HG02840 (cell line): ENCODE measurements around the gene DZIP1L.
"Not testable (repeated sequence)": the region's sequence is repeated elsewhere in the genome, so short reads cannot be mapped to it uniquely, and the experiment has no call there.

Experiments used
- ATAC-seq: cut with Tn5 transposase; IDR thresholded peaks from one replicate; pipeline ENCODE4 v1.9.1; 2021; ENCODE audit warnings: mild to moderate bottlenecking, moderate library complexity, moderate number of reproducible peaks; ENCODE audit not compliant: unreplicated experiment, low FRiP score

Gene DZIP1L

GRCh38 chr3:138118612-138119422 lies 3.4 kb upstream of the DZIP1L start:
- no peak for ATAC-seq

- no peak for ATAC-seq
These were observed 933 bp downstream of the DZIP1L start for GRCh38 chr3:138114431-138114918.

- ATAC-seq: no peak
These were observed 2.1 kb downstream of the DZIP1L start for GRCh38 chr3:138113326-138113725.

GRCh38 chr3:138112362-138112761 lies 3.0 kb downstream of the DZIP1L start:
- ATAC-seq: no peak

GRCh38 chr3:138105598-138105997 lies 9.8 kb downstream of the DZIP1L start:
- no peak for ATAC-seq

GRCh38 chr3:138103466-138103865 lies 11.9 kb downstream of the DZIP1L start:
- ATAC-seq: no peak

- not testable (repeated sequence) for ATAC-seq
These were observed 14.0 kb downstream of the DZIP1L start for GRCh38 chr3:138101351-138101940.

GRCh38 chr3:138099417-138099816 lies 16.0 kb downstream of the DZIP1L start:
- no peak for ATAC-seq

GRCh38 chr3:138097192-138098172 lies 17.9 kb downstream of the DZIP1L start:
- no peak for ATAC-seq

GRCh38 chr3:138093721-138094120 lies 21.7 kb downstream of the DZIP1L start:
- no peak for ATAC-seq

- ATAC-seq: no peak
These were observed 23.4 kb downstream of the DZIP1L start for GRCh38 chr3:138092023-138092422.

GRCh38 chr3:138089091-138089490 lies 26.3 kb downstream of the DZIP1L start:
- no peak for ATAC-seq

- not testable (repeated sequence) for ATAC-seq
These were observed 29.7 kb downstream of the DZIP1L start for GRCh38 chr3:138085745-138086144.

GRCh38 chr3:138084196-138084595 lies 31.2 kb downstream of the DZIP1L start:
- ATAC-seq: no peak

GRCh38 chr3:138082992-138083386 lies 32.4 kb downstream of the DZIP1L start:
- ATAC-seq: no peak

- ATAC-seq: no peak
These were observed 33.1 kb downstream of the DZIP1L start for GRCh38 chr3:138082085-138082991.

GRCh38 chr3:138081371-138082084 lies 33.9 kb downstream of the DZIP1L start:
- ATAC-seq: no peak

GRCh38 chr3:138079901-138080300 lies 35.5 kb downstream of the DZIP1L start:
- no peak for ATAC-seq

- ATAC-seq: no peak
These were observed 36.5 kb downstream of the DZIP1L start for GRCh38 chr3:138078901-138079344.
